ENCODE measurements around the gene DUOXA1. TPM values are rescaled to one million over a fixed set of nuclear protein-coding genes. Genes with fewer than 3 reads are reported as not detected.
"Not testable (repeated sequence)": the region's sequence is repeated elsewhere in the genome, so short reads cannot be mapped to it uniquely, and the experiment has no call there.

DUOXA1 gene
- total RNA-seq, 1 donor from 2014 or later, result 10.6 TPM

GRCh38 chr15:45150997-45151396 lies 21.3 kb upstream of the DUOXA1 start:
- DNase-seq (ENCODE audit: low spot score), result no peak

GRCh38 chr15:45150481-45150880 lies 20.8 kb upstream of the DUOXA1 start:
- no peak for DNase-seq (ENCODE audit: low spot score)

- DNase-seq (ENCODE audit: low spot score), result no peak
Observed at GRCh38 chr15:45149060-45149459, 19.4 kb upstream of the DUOXA1 start.

- DNase-seq (ENCODE audit: low spot score), result no peak
Observed at GRCh38 chr15:45148076-45149059, 18.7 kb upstream of the DUOXA1 start.

DNA sequence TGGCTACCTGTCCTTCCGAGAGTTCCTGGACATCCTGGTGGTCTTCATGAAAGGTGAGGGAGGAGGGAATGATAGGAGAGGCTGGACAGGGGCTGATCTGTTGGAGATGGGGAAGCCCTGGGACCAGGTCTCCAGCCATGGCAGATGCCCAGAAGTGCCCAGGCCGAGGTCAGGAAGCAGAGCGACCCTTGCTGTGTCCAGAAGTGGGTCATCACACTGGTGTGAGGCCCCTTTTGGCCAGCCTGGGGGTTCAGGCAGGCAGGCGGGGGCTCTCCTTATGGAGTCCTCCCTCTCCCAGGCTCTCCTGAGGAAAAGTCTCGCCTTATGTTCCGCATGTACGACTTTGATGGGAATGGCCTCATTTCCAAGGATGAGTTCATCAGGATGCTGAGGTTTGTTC lies 17.9 kb upstream of the DUOXA1 start:
- no peak for DNase-seq (ENCODE audit: low spot score)

DNA sequence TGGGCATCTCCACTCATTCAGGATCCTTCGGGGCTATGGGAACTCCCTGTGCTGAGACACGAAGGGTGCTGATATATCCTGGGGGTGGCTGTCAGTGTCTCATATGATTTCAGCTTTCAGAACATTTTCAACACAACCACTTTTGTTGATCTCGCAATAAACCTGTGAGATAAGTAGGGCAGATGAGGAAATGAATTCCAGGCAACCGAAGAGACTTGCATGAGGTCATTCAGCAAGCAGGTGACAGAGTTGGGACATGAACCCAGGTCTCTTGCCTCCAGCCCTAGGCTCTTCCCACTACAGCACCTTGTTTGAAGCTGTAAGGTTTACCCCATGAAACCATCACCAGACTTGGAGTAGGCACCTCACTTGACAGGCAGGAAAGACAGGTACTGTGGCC lies 16.7 kb upstream of the DUOXA1 start:
- no peak for DNase-seq (ENCODE audit: low spot score)

GRCh38 chr15:45144775-45145174 lies 15.1 kb upstream of the DUOXA1 start:
- no peak for DNase-seq (ENCODE audit: low spot score)

GRCh38 chr15:45143946-45144345 lies 14.3 kb upstream of the DUOXA1 start:
- no peak for DNase-seq (ENCODE audit: low spot score)

DNA sequence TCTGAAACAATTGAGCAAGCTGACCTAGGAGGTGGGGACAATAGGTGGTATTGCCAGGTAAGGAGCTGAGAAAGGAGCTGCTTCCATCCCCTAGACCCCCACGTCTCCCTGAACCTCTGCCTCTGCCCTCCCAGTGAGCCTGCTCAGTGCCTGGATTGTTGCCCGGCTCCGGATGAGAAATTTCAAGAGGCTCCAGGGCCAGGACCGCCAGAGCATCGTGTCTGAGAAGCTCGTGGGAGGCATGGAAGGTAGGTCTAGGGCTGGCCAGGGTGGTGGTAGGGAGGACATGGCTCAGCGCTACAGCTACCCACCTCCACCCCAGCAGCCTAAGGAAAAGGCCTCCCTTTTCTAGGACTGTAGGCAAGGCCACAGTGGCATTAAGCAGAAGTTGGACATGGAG lies 13.4 kb upstream of the DUOXA1 start:
- no peak for DNase-seq (ENCODE audit: low spot score)

GRCh38 chr15:45141386-45141785 lies 11.7 kb upstream of the DUOXA1 start:
- no peak for DNase-seq (ENCODE audit: low spot score)

GRCh38 chr15:45140557-45141250 lies 11.0 kb upstream of the DUOXA1 start:
- DNase-seq (ENCODE audit: low spot score), result no peak

- DNase-seq (ENCODE audit: low spot score), result no peak
Observed at GRCh38 chr15:45139770-45140169, 10.1 kb upstream of the DUOXA1 start.

DNA sequence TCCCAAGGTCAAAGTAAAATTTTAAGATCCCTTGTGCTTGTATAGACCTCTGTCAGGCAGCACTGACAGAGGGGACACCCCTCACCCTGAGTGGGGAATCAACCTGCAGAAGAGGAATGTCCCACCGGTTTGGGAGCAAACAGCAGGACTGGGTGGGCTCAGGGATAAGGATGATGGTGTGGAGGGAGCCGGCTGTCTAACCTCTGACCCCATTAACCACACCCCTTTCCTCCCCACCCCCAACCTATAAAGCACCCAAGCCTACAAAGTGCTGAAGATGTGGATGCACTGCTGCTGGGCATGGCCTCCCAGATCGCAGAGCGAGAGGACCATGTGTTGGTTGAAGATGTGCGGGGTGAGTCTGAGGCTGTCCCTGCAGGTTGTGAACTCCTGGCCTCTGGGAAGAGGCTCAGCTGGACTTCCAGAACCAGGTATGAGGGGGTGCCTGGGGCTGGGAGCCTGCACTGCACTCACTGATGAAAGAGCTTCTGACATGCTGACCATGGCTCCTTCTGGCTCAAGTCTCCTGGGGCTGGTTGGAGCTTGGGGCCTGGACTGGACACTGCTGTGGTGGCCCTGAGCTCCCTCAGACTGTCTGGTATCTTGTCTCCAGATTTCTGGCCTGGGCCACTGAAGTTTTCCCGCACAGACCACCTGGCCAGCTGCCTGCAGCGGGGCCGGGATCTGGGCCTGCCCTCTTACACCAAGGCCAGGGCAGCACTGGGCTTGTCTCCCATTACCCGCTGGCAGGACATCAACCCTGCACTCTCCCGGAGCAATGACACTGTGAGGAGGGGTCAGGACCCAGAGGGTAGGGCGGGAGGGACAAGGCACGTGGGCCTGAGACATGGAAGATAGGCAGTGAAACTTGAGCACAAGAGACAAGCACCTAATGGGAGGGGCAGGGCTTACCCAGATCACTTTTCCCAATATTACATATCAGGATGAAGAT lies 9.4 kb upstream of the DUOXA1 start:
- no peak for DNase-seq (ENCODE audit: low spot score)

GRCh38 chr15:45137703-45138102 lies 8.0 kb upstream of the DUOXA1 start:
- DNase-seq (ENCODE audit: low spot score), result no peak

GRCh38 chr15:45136378-45136764 lies 6.7 kb upstream of the DUOXA1 start:
- DNase-seq (ENCODE audit: low spot score), result no peak

- not testable (repeated sequence) for DNase-seq (ENCODE audit: low spot score)
Observed at GRCh38 chr15:45135705-45136377, 6.2 kb upstream of the DUOXA1 start.

DNA sequence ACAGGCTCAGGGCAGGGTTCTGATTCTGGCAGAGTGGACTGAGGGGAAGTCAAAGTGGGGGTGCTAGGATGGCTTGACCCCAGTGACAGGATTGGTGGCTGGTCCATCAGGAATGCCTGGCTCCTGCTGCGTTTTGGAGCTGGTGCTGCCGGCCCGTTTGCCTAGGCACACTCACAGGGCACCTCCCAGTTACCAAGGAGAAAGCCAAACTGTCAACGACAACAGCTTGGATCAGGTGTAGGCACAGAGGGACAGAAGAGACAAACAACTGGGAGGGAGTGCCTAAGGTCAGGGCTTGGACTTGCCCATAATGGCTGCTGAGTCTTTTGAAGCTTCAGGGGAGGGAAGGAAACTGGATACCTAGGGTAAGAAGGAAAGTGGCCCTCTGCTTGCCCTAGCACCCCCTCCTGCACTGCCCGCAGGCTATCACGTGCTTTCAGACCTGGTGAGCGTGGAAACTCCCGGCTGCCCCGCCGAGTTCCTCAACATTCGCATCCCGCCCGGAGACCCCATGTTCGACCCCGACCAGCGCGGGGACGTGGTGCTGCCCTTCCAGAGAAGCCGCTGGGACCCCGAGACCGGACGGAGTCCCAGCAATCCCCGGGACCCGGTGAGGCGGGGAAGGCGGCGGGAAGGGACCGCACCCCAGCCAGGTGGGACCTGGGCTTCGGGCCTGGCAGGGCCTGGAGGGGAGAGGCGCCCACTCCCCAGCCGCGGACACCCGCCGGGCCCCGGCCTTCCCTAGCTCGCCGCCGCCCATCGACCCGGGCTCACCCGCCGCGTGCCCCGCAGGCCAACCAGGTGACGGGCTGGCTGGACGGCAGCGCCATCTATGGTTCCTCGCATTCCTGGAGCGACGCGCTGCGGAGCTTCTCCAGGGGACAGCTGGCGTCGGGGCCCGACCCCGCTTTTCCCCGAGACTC lies 5.3 kb upstream of the DUOXA1 start:
- no peak for DNase-seq (ENCODE audit: low spot score)

DNA sequence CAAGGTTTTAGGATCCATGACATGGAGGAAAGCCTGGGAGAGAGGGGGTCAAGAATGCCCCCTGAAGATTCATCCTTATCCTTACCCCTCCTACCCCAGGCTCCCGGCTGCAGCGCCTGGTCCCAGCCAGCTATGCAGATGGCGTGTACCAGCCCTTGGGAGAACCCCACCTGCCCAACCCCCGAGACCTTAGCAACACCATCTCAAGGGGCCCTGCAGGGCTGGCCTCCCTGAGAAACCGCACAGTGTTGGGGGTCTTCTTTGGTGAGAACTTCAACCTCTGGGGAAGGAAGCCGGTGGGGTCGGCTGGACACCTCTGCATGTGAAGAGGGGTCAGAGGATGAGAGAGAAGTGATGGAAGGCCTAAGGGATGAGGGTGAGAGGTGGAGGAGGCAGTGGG lies 4.4 kb upstream of the DUOXA1 start:
- no peak for DNase-seq (ENCODE audit: low spot score)

DNA sequence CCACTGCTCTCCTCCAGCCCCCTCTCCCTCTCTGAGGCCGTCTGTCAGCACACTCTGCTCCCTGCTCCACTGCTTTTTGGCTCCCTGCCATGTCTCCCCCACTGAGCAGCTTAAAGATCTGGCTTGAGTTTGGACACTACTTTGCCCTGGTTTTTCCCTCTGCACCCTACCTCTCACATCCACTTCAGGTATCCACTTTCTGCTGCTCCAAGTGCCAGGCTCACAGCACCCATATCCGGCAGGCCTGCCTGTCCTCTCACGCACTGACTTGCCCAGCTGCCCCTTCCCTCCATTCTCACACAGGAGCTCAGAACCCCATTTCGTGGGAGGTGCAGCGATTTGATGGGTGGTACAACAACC lies 3.9 kb upstream of the DUOXA1 start:
- DNase-seq (ENCODE audit: low spot score), result no peak

GRCh38 chr15:45132844-45133560 lies 3.3 kb upstream of the DUOXA1 start:
- no peak for DNase-seq (ENCODE audit: low spot score)

All from mucosa of gallbladder (tissue), 1 donor.